Right renal cortex interstitium (tissue), 3 donors: ENCODE data around the gene TMEM108. TPM values are rescaled to one million over a fixed set of nuclear protein-coding genes. Genes with fewer than 3 reads are reported as not detected.

Source experiments
- DNase-seq, 3 donors: peaks; one replicate each; pipeline ENCODE4 v3.0.0-alpha.2; 2013; ENCODE audit warnings: low read depth in 3 of 3, low spot score in 2 of 3
- polyA plus RNA-seq, 3 donors: library from polyadenylated mRNA; unstranded; fragments of 120-200 nt; gene quantifications; one replicate each; pipeline ENCODE4 v1.2.1, GENCODE V29; 2013; ENCODE audit not compliant: insufficient read length in 3 of 3

TMEM108 gene
- polyA plus RNA-seq, 3 donors = 1.5 to 3.2 (median 2.3) TPM

DNA sequence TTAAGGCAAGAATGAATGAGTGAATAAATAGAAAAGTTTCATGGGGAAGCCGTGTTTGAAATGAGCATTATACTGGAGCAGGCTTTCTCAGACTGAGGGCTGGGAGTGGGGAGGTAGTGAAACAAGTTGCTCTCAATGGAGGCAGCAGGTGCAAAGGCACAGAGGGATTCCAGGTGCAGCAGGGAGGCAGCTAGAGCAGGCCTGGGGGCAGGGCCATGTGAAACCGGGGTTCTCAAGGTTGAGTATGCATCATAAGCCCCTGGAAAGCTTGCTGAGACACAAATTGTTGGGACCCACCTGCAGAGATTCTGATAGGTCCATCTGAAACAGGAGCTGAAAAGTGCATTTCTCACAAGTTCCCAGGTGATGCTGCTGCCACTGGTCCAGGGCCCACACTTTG is 406.9 kb downstream of the TMEM108 start:
- DNase-seq = no peak
